H9 (cell line): ENCODE results near the gene CYB561D1. TPM values are rescaled to one million over a fixed set of nuclear protein-coding genes. Genes with fewer than 3 reads are reported as not detected.

Experiments
- DNase-seq: peaks from one replicate; pipeline ENCODE4 v3.0.0-alpha.2; 2017
- H2AFZ ChIP-seq: one replicate; pipeline ENCODE4 v1.6.1; 2013; ENCODE audit warnings: mild to moderate bottlenecking, low read length, control low read depth, moderate library complexity
- H2AK5ac ChIP-seq: 2 replicates; pipeline ENCODE4 v1.6.1; 2013; ENCODE audit warnings: low read length, control low read depth, mixed read lengths; ENCODE audit not compliant: insufficient read length
- H2BK120ac ChIP-seq: one replicate; pipeline ENCODE4 v1.6.1; 2013; ENCODE audit warnings: low read depth, mild to moderate bottlenecking, low read length, control low read depth, inconsistent platforms; ENCODE audit not compliant: poor library complexity, severe bottlenecking
- H2BK12ac ChIP-seq: 2 replicates; pipeline ENCODE4 v1.6.1; 2013; ENCODE audit warnings: low read length, control low read depth, mixed read lengths, low read depth; ENCODE audit not compliant: insufficient read length
- H2BK15ac ChIP-seq: 2 replicates; pipeline ENCODE4 v1.6.1; 2013; ENCODE audit warnings: low read depth, low read length, control low read depth
- H2BK20ac ChIP-seq: one replicate; pipeline ENCODE4 v1.6.1; 2013; ENCODE audit warnings: low read depth, mild to moderate bottlenecking, low read length, control low read depth, inconsistent platforms; ENCODE audit not compliant: poor library complexity, severe bottlenecking
- H2BK5ac ChIP-seq: 2 replicates; pipeline ENCODE4 v1.6.1; 2013; ENCODE audit warnings: low read length, control low read depth, mixed read lengths; ENCODE audit not compliant: insufficient read length
- H3K14ac ChIP-seq: 2 replicates; pipeline ENCODE4 v1.6.1; 2013; ENCODE audit warnings: low read length, control low read depth; ENCODE audit not compliant: insufficient read depth
- H3K18ac ChIP-seq: 2 replicates; pipeline ENCODE4 v1.6.1; 2013; ENCODE audit warnings: low read depth, mild to moderate bottlenecking, mixed read lengths, low read length, control low read depth; ENCODE audit not compliant: insufficient read length
- H3K23ac ChIP-seq: 2 replicates; pipeline ENCODE4 v1.6.1; 2013; ENCODE audit warnings: low read length, control low read depth, mixed read lengths, low read depth; ENCODE audit not compliant: insufficient read length
- H3K23me2 ChIP-seq: 2 replicates; pipeline ENCODE4 v1.6.1; 2013; ENCODE audit warnings: low read depth, mild to moderate bottlenecking, mixed read lengths, low read length, control low read depth; ENCODE audit not compliant: insufficient read length, poor library complexity, severe bottlenecking
- H3K27ac ChIP-seq: 2 replicates; pipeline ENCODE4 v1.5.1; 2013; ENCODE audit warnings: low read length, control low read depth, mixed read lengths, low read depth; ENCODE audit not compliant: insufficient read length
- H3K27me3 ChIP-seq: 2 replicates; pipeline ENCODE4 v1.6.1; 2013; ENCODE audit warnings: low read length, control low read depth, inconsistent platforms; ENCODE audit not compliant: insufficient read depth
- H3K4ac ChIP-seq: 2 replicates; pipeline ENCODE4 v1.6.1; 2013; ENCODE audit warnings: low read depth, mild to moderate bottlenecking, control low read depth, inconsistent platforms, low read length, moderate library complexity
- H3K4me1 ChIP-seq: 2 replicates; pipeline ENCODE4 v1.6.1; 2013; ENCODE audit warnings: low read length, control low read depth, inconsistent platforms; ENCODE audit not compliant: insufficient read depth
- H3K4me2 ChIP-seq: 2 replicates; pipeline ENCODE4 v1.6.1; 2013; ENCODE audit warnings: low read length, control low read depth, mixed read lengths; ENCODE audit not compliant: insufficient read length, insufficient read depth
- H3K56ac ChIP-seq: 2 replicates; pipeline ENCODE4 v1.6.1; 2013; ENCODE audit warnings: low read depth, mild to moderate bottlenecking, mixed read lengths, low read length, control low read depth; ENCODE audit not compliant: insufficient read length
- H3K79me1 ChIP-seq: 2 replicates; pipeline ENCODE4 v1.6.1; 2013; ENCODE audit warnings: low read depth, mild to moderate bottlenecking, moderate library complexity, low read length, control low read depth, inconsistent platforms; ENCODE audit not compliant: insufficient read depth, poor library complexity, severe bottlenecking
- H3K79me2 ChIP-seq: 2 replicates; pipeline ENCODE4 v1.6.1; 2013; ENCODE audit warnings: low read length, control low read depth, inconsistent platforms; ENCODE audit not compliant: insufficient read depth
- H3K9ac ChIP-seq: 2 replicates; pipeline ENCODE4 v1.6.1; 2013; ENCODE audit warnings: low read length, control low read depth, mixed read lengths; ENCODE audit not compliant: insufficient read length; ENCODE audit errors: extremely low read depth
- H3K9me3 ChIP-seq: one replicate; pipeline ENCODE4 v1.6.1; 2013; ENCODE audit warnings: low read depth, low read length, inconsistent platforms; ENCODE audit not compliant: control insufficient read depth
- H3T11ph ChIP-seq: one replicate; pipeline ENCODE4 v1.6.1; 2013; ENCODE audit warnings: mild to moderate bottlenecking, low read length, control low read depth, inconsistent platforms
- H4K20me1 ChIP-seq: one replicate; pipeline ENCODE4 v1.6.1; 2013; ENCODE audit not compliant: control insufficient read depth, insufficient read length, insufficient read depth
- H4K5ac ChIP-seq: 2 replicates; pipeline ENCODE4 v1.6.1; 2013; ENCODE audit warnings: low read depth, mild to moderate bottlenecking, mixed read lengths, low read length, control low read depth; ENCODE audit not compliant: insufficient read length
- H4K8ac ChIP-seq: replicated peaks from 2 replicates; pipeline ENCODE4 v1.6.1; 2013; ENCODE audit warnings: low read length, control low read depth, mixed read lengths, low read depth; ENCODE audit not compliant: insufficient read length
- H4K91ac ChIP-seq: 2 replicates; pipeline ENCODE4 v1.6.1; 2013; ENCODE audit warnings: low read depth, mild to moderate bottlenecking, moderate library complexity, mixed read lengths, low read length, control low read depth; ENCODE audit not compliant: insufficient read length
- H3K27ac Mint-ChIP-seq, 3 experiments: 2 replicates in 2 of 3; 3 replicates in 1 of 3; pipeline ENCODE4 v1.8.0; 2020 to 2021; ENCODE audit warnings: mixed read lengths in 3 of 3, mild to moderate bottlenecking in 1 of 3, moderate library complexity in 1 of 3
- H3K27me3 Mint-ChIP-seq: 2 replicates; pipeline ENCODE4 v1.8.0; 2021; ENCODE audit warnings: low read depth, mild to moderate bottlenecking, moderate library complexity, mixed read lengths
- H3K36me3 Mint-ChIP-seq, 3 experiments: 2 replicates in 2 of 3; 3 replicates in 1 of 3; pipeline ENCODE4 v1.8.0; 2020 to 2021; ENCODE audit warnings: low read depth in 3 of 3, mixed read lengths in 3 of 3; ENCODE audit not compliant: insufficient read depth in 1 of 3
- H3K4me1 Mint-ChIP-seq, 2 experiments: 2 replicates each; pipeline ENCODE4 v1.8.0; 2020; ENCODE audit warnings: mixed read lengths in 2 of 2
- H3K4me3 Mint-ChIP-seq, 2 experiments: 2 replicates in 1 of 2; 3 replicates in 1 of 2; pipeline ENCODE4 v1.8.0; 2020 to 2021; ENCODE audit warnings: mild to moderate bottlenecking in 2 of 2, mixed read lengths in 2 of 2, moderate library complexity in 1 of 2
- H3K9me3 Mint-ChIP-seq, 2 experiments: 2 replicates in 1 of 2; 3 replicates in 1 of 2; pipeline ENCODE4 v1.8.0; 2020; ENCODE audit warnings: mild to moderate bottlenecking in 2 of 2, mixed read lengths in 2 of 2, moderate library complexity in 1 of 2
- whole genome bisulfite sequencing: extraction: QIAGEN DNeasy Blood & Tissue Kit; methylation state at CpG from one replicate; pipeline ENCODE4 v1.1.7; 2013; ENCODE audit warnings: missing lambda C conversion rate, low lambda C conversion rate, mixed read lengths; ENCODE audit not compliant: insufficient read length; ENCODE audit errors: extremely low coverage; 5-methylcytosine and 5-hydroxymethylcytosine counted together
- total RNA-seq: library from RNA; stranded (reverse); gene quantifications from 2 replicates; pipeline ENCODE4 v1.2.1, GENCODE V29; 2021
- TF ChIP-seq, protein P1 (sequence below): fragments of 200-600 bp; sonication (generic); conservative IDR thresholded peaks from 3 replicates; pipeline ENCODE4 v1.8.0; 2021; ENCODE audit warnings: antibody characterized with exemption, mild to moderate bottlenecking

CYB561D1 gene
- total RNA-seq, 1 experiment from 2014 or later = 6.5 TPM

GRCh38 chr1:109447524-109447923, 46.4 kb upstream of the CYB561D1 start:
- Histone ChIP-seq H4K8ac (no peak overlapping the region), H2AFZ (no peak overlapping the region), H3K18ac (no peak overlapping the region), H3K79me1 (no peaks in the 10 kb centered on the region), H3K9ac (no peak overlapping the region), H4K5ac (no peak overlapping the region), H3K14ac (no peak overlapping the region), H3T11ph (no peak overlapping the region), H3K23ac (no peak overlapping the region), H3K23me2 (no peaks in the 10 kb centered on the region), H2AK5ac (no peak overlapping the region), H3K27ac (no peak overlapping the region), H3K79me2 (no peaks in the 10 kb centered on the region), H2BK120ac (no peak overlapping the region), H3K4me2 (no peak overlapping the region), H3K27me3 (no peaks in the 10 kb centered on the region), H4K91ac (no peak overlapping the region), H2BK12ac (no peak overlapping the region), H3K9me3 (no peaks in the 10 kb centered on the region), H3K4ac (no peak overlapping the region), H4K20me1 (no peaks in the 10 kb centered on the region), H3K4me1 (no peaks in the 10 kb centered on the region), H2BK20ac (no peak overlapping the region), H3K56ac (no peak overlapping the region), H2BK15ac (no peak overlapping the region), H2BK5ac (no peak overlapping the region)
- Mint-ChIP-seq H3K4me3 (no peak overlapping the region; a peak in 1 of 5 replicates), H3K4me1 (no peaks in the 10 kb centered on the region), H3K27me3 (peaks cover 19% of the 10 kb centered on the region), H3K27ac (no peak overlapping the region; a peak in 1 of 7 replicates), H3K36me3 (no peaks in the 10 kb centered on the region; a peak in 1 of 7 replicates), H3K9me3 (peaks cover 0 to 4% of the 10 kb centered on the region in 2 experiments; a peak in 3 of 5 replicates)
- DNase-seq = no peak
- TF ChIP-seq, protein P1, sequence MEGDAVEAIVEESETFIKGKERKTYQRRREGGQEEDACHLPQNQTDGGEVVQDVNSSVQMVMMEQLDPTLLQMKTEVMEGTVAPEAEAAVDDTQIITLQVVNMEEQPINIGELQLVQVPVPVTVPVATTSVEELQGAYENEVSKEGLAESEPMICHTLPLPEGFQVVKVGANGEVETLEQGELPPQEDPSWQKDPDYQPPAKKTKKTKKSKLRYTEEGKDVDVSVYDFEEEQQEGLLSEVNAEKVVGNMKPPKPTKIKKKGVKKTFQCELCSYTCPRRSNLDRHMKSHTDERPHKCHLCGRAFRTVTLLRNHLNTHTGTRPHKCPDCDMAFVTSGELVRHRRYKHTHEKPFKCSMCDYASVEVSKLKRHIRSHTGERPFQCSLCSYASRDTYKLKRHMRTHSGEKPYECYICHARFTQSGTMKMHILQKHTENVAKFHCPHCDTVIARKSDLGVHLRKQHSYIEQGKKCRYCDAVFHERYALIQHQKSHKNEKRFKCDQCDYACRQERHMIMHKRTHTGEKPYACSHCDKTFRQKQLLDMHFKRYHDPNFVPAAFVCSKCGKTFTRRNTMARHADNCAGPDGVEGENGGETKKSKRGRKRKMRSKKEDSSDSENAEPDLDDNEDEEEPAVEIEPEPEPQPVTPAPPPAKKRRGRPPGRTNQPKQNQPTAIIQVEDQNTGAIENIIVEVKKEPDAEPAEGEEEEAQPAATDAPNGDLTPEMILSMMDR = no peak
- no CpG with 5 or more reads among the region's 4 CpGs for WGBS
